HL-60/S4 treated with phorbol 12-myristate 13-acetate at 8.2 ng/mL for 4 days and 3 days (cell line): ENCODE results near the gene SMPX.

Experiments used
- in situ Hi-C: fragments of 300-500 bp; cut with MboI; formaldehyde crosslinking; loops from 2 replicates; pipeline ENCODE4 v1.15.0; 2022; ENCODE audit warnings: low sequenced_read_pairs

The SMPX gene

GRCh38 chrX:21658746-21659145 is 99.2 kb downstream of the SMPX start:
- in situ Hi-C loops = no loop called here

- in situ Hi-C loops = no loop called here
Measured at GRCh38 chrX:21658152-21658737, 99.7 kb downstream of the SMPX start, which contains the start of gene KLHL34. Gene KLHL34, minus strand, starts transcription at chrX:21658330. Its CDS starts 542 bp downstream, at chrX:21657788.

- in situ Hi-C loops = no loop called here
Measured at GRCh38 chrX:21657318-21658151, 100.4 kb downstream of the SMPX start.

- in situ Hi-C loops = no loop called here
Measured at GRCh38 chrX:21656587-21657317, 101.2 kb downstream of the SMPX start.
